ENCODE results near the gene TMEM253.

GRCh38 chr14:21103710-21104447 lies 3.0 kb downstream of the TMEM253 start:
- TF ChIP-seq, protein P1, sequence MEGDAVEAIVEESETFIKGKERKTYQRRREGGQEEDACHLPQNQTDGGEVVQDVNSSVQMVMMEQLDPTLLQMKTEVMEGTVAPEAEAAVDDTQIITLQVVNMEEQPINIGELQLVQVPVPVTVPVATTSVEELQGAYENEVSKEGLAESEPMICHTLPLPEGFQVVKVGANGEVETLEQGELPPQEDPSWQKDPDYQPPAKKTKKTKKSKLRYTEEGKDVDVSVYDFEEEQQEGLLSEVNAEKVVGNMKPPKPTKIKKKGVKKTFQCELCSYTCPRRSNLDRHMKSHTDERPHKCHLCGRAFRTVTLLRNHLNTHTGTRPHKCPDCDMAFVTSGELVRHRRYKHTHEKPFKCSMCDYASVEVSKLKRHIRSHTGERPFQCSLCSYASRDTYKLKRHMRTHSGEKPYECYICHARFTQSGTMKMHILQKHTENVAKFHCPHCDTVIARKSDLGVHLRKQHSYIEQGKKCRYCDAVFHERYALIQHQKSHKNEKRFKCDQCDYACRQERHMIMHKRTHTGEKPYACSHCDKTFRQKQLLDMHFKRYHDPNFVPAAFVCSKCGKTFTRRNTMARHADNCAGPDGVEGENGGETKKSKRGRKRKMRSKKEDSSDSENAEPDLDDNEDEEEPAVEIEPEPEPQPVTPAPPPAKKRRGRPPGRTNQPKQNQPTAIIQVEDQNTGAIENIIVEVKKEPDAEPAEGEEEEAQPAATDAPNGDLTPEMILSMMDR (IDR thresholded peaks at IDR 0.05): peak; percentile 49 to 86 (median 68)
- TF ChIP-seq POLR2A (IDR thresholded peaks at IDR 0.05; ENCODE audit: low read depth): peak; percentile 75
